Measurements from ENCODE around the gene VAV2.

The VAV2 gene

DNA sequence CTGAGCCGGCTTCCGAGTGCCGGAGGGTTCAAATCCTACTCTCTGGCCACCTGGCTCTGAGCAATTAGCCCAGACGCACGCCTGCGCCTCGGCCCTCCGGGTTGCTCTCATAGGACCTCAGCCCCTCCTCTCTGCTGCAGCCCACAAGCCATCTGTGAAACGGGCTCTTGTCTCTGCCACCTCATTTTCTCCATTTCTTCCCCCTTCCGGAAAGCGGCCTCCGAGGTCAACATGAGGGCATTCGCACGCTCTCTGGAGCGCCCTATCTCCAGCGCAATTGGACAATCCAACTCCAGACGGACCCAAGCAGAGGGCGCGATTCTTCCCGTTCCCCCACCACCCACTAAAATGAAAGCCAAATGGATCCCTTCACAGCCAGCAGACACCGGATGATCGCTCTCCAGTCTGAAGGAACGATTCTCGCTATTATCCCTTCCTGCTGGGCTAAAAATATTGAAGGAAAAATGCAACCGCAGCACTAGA lies 41.5 kb downstream of the VAV2 start:
- DNase-seq: no peak

DNA sequence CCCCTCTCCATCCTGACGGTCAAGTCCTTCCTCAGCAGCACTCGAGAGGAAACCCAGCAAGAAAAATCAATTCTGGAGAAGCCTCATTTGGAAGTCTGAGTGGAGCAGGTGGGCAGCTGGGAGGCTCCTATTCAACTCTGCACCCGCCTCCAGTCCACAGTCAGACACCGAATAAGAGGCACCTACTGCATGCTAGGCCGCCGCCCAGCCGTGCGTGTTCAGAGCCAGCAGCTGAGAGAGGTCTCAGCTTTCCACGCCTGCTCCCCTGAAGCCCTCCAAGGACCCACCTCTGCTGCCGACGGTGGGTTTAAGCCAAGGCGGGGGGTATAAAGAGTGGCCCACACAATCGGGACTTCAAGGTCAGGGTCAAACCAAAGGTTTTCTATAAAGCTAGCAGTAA lies 41.9 kb downstream of the VAV2 start:
- no peak for DNase-seq

- DNase-seq: no peak
Observed at GRCh38 chr9:133949486-133950061, 42.5 kb downstream of the VAV2 start.

DNA sequence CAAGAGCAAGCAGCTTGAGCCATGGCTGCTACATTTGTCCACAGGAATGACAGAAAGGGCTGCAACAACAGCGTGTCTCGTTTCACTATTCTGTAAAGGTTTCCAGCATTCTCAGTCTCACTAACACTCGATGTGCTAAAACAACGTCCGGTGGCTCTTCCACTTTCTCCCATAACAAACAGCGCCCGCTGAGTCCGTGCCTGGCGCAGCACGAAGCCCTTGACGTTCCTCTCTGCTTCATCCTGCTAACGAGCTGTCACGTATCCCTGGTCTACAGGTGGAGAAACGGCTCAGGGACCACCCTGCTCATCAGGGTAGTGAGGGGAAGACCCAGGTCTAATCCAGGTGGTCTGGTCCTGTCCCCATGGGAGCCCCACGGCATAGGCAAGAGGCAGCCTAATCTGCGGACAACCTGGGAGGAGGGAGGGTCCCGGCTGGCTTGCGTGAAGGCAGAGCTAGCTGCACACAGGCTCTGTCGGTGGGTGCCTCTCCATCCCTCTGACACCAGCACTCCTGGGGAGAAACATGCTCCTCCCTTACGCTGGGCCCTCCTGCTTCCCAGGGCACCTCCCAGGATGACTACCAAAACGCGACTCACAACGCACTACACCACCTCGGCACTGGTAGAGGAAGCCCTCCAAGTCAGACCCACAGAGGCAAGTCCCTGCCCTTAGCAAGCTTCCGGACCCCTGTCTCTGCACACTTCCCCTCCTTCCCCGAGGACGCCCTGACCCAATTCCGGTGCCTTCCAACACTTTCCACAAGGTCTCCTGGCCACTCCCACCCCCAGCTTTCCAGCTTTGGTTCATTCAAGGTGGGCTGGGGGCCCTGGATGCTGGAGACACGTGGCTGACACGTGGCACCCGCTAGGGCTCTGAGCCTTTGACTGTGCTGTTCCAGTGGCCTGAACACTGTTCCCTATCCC lies 43.3 kb downstream of the VAV2 start:
- DNase-seq: no peak

- no peak for DNase-seq
Observed at GRCh38 chr9:133948131-133948530, 44.0 kb downstream of the VAV2 start.

GRCh38 chr9:133946840-133947486 lies 45.2 kb downstream of the VAV2 start:
- DNase-seq: no peak

- no peak for DNase-seq
Observed at GRCh38 chr9:133945977-133946753, 46.0 kb downstream of the VAV2 start.

DNA sequence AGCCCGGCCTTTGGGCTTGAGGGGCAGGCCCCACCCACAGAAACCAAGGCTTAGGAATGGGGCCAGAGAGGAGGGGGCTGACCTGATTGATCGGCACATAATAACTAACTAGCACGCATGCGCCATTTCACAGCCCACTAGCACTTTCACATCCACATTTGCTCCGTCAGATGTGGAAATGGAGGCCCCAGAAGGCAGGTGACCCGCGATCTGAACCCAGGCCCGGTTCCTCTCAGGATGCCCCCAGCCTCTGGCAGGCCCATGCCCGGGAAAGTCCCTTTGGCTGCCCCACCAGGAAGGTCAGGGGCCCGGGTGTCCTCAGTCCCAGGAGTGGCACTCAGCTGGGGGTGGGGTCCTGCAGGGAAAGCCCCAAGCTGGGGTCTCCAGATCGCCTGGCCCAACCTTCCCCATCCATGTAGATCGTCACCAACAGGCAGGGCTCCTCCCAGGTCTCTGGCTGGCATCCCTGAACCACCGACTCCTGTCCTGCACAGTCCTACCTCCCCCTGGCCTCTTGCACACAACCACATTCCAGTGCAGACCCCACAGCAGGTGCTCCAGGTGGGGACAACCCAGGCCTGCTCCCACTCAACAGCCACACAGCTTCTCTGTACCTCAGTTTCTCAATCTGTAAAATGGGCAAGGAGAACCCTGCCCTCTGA lies 46.7 kb downstream of the VAV2 start:
- no peak for DNase-seq

- no peak for DNase-seq
Observed at GRCh38 chr9:133944746-133945135, 47.4 kb downstream of the VAV2 start.

- no peak for DNase-seq
Observed at GRCh38 chr9:133943781-133944745, 48.1 kb downstream of the VAV2 start.

- DNase-seq: no peak
Observed at GRCh38 chr9:133943036-133943780, 48.9 kb downstream of the VAV2 start.

GRCh38 chr9:133942206-133942975 lies 49.7 kb downstream of the VAV2 start:
- DNase-seq: no peak

GRCh38 chr9:133939845-133940244 lies 52.3 kb downstream of the VAV2 start:
- no peak for DNase-seq

GRCh38 chr9:133939171-133939785 lies 52.8 kb downstream of the VAV2 start:
- no peak for DNase-seq

DNA sequence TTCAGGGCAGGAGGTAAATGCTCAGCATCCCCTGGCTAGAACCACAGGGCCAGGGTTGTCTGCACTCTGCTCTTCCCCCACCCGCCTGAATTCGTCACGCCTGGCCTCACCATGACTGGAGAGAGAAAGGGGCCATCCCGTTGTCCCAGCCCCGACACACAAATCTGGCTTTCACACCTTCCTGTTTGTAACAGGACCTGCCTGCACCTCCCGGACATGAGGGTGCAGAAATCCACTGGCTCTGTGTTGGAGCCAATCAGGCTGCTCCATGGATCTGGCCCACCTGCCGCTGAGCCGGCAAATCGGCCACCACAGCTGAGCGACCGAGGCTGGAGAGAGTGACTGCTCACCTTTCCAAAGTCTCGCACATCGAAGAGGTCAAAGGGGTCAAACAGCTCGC lies 53.4 kb downstream of the VAV2 start:
- no peak for DNase-seq

DNA sequence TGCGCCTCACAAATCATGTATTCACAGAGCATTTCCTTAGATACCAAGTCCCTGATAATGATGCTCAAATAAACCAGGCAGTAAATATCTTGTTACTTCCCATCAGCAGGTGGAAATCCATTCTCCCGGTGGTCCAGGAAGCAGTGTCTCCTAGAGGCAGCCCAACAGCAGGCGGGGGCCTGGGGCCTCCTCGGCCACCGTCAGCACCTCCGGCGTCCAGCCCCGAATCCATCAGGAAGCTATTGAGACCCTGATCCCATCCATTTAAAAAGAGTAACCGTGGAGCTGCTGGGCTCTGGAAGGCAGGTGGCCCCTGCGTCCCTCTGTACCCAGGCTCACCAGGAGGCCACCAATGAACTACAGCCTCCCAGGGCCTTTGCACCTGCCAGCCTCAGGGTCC lies 54.0 kb downstream of the VAV2 start:
- DNase-seq: no peak

DNA sequence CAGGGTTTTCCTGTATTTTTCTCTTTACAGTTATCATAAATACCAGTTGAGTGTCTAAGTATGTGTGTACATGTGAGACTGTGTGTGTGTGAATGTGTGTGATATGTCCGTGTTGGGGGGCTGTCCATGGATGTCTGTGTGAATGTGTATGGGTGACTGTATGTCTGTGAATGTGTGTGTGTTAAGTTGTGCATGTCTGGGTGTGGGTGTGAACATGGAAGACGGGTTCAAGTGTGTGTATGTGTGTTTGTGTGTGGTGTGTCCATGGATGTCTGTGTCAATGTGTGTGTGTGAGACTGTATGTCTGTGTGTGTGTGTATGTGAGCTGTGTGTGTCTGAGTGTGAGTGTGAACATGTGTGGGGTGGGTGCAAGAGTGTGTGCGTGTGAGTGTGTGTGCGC lies 55.0 kb downstream of the VAV2 start:
- DNase-seq: no peak

GRCh38 chr9:133935328-133936005 lies 56.7 kb downstream of the VAV2 start:
- no peak for DNase-seq

All from AML-193 (cell line).